DMS114 treated with DMSO at 0.1 percent for 48 hours (cell line): Measurements from ENCODE around the gene TMEM198.

ENCODE experiments used
- DNase-seq: peaks from one replicate; lab custom pipeline; 2025; ENCODE audit not compliant: unreplicated experiment; lab: John Stamatoyannopoulos, UW

TMEM198 gene

GRCh38 chr2:219508971-219509779 is 34.7 kb upstream of the TMEM198 start:
- no peak for DNase-seq

- DNase-seq, result no peak
These were observed 33.9 kb upstream of the TMEM198 start for GRCh38 chr2:219509780-219510511.

- DNase-seq, result no peak
These were observed 33.2 kb upstream of the TMEM198 start for GRCh38 chr2:219510512-219511135.

GRCh38 chr2:219511547-219512325 is 32.1 kb upstream of the TMEM198 start:
- no peak for DNase-seq

- no peak for DNase-seq
These were observed 31.2 kb upstream of the TMEM198 start for GRCh38 chr2:219512524-219513216.

- no peak for DNase-seq
These were observed 30.0 kb upstream of the TMEM198 start for GRCh38 chr2:219513787-219514186.

GRCh38 chr2:219514196-219514761 is 29.5 kb upstream of the TMEM198 start, which contains the start of gene ASIC4:
ASIC4 (plus strand) TSS chr2:219514482; CDS start chr2:219514725, 243 bp downstream.
- DNase-seq, result no peak

- DNase-seq, result no peak
These were observed 29.0 kb upstream of the TMEM198 start for GRCh38 chr2:219514836-219515235.

- DNase-seq, result no peak
These were observed 27.8 kb upstream of the TMEM198 start for GRCh38 chr2:219515874-219516629.

GRCh38 chr2:219516888-219517287 is 26.9 kb upstream of the TMEM198 start:
- no peak for DNase-seq

GRCh38 chr2:219517954-219518778 is 25.7 kb upstream of the TMEM198 start:
- DNase-seq, result no peak

GRCh38 chr2:219519526-219519916 is 24.3 kb upstream of the TMEM198 start:
- no peak for DNase-seq

- no peak for DNase-seq
These were observed 23.7 kb upstream of the TMEM198 start for GRCh38 chr2:219520079-219520478.

GRCh38 chr2:219521066-219521880 is 22.6 kb upstream of the TMEM198 start:
- peak; percentile 46 for DNase-seq

- no peak for DNase-seq
These were observed 21.5 kb upstream of the TMEM198 start for GRCh38 chr2:219522111-219523030.

- no peak for DNase-seq
These were observed 20.7 kb upstream of the TMEM198 start for GRCh38 chr2:219523031-219523671.
